ENCODE results near the gene NCKAP1. TPM values are rescaled to one million over a fixed set of nuclear protein-coding genes. Genes with fewer than 3 reads are reported as not detected.
"Not testable (repeated sequence)": the region's sequence is repeated elsewhere in the genome, so short reads cannot be mapped to it uniquely, and the experiment has no call there.

Gene NCKAP1
- total RNA-seq, 1 experiment from 2014 or later: 112 TPM

- not testable (repeated sequence) for H3K23me2 ChIP-seq (ENCODE audit: insufficient read length, low read depth, low read length, poor library complexity, severe bottlenecking); H4K8ac ChIP-seq (replicated peaks; ENCODE audit: insufficient read length, low read depth, low read length); H2BK20ac ChIP-seq (ENCODE audit: low read depth, low read length, poor library complexity, severe bottlenecking); H4K20me1 ChIP-seq (ENCODE audit: control insufficient read depth, insufficient read depth, insufficient read length); H2AK5ac ChIP-seq (ENCODE audit: insufficient read length, low read length); H3K4me2 ChIP-seq (ENCODE audit: insufficient read depth, insufficient read length, low read length); H3K4ac ChIP-seq (ENCODE audit: low read depth, low read length); H2AFZ ChIP-seq (ENCODE audit: low read length); DNase-seq; H3K18ac ChIP-seq (ENCODE audit: insufficient read length, low read depth, low read length); H3K56ac ChIP-seq (ENCODE audit: insufficient read length, low read depth, low read length); H3K4me3 Mint-ChIP-seq; H3K23ac ChIP-seq (ENCODE audit: insufficient read length, low read depth, low read length); H3K27ac Mint-ChIP-seq; H3K79me2 ChIP-seq (ENCODE audit: insufficient read depth, low read length); H3K9me3 ChIP-seq (ENCODE audit: control insufficient read depth, low read depth, low read length); H3K4me1 Mint-ChIP-seq; H2BK5ac ChIP-seq (ENCODE audit: insufficient read length, low read length); H3K4me1 ChIP-seq (ENCODE audit: insufficient read depth, low read length); H2BK12ac ChIP-seq (ENCODE audit: insufficient read length, low read depth, low read length); H3K27me3 ChIP-seq (ENCODE audit: insufficient read depth, low read length); H3K79me1 ChIP-seq (ENCODE audit: insufficient read depth, low read depth, low read length, poor library complexity, severe bottlenecking); H3K14ac ChIP-seq (ENCODE audit: insufficient read depth, low read length); H4K5ac ChIP-seq (ENCODE audit: insufficient read length, low read depth, low read length); H3K9ac ChIP-seq (ENCODE audit: extremely low read depth, insufficient read length, low read length); H3T11ph ChIP-seq (ENCODE audit: low read length); H3K27ac ChIP-seq (ENCODE audit: insufficient read length, low read depth, low read length); H4K91ac ChIP-seq (ENCODE audit: insufficient read length, low read depth, low read length); H2BK120ac ChIP-seq (ENCODE audit: low read depth, low read length, poor library complexity, severe bottlenecking); H2BK15ac ChIP-seq (ENCODE audit: low read depth, low read length)
- Mint-ChIP-seq H3K9me3 (peaks cover 20 to 24% of the 10 kb centered on the region in 2 experiments), H3K36me3 (ENCODE audit: insufficient read depth in 1 of 3, low read depth in 3 of 3) (peaks cover 7 to 20% (median 11%) of the 10 kb centered on the region in 3 experiments), H3K27me3 (ENCODE audit: low read depth) (peaks cover 10% of the 10 kb centered on the region)
- WGBS (ENCODE audit: extremely low coverage, insufficient read length, low lambda C conversion rate): no CpG with 5 or more reads among the region's 8 CpGs
These were observed 5.3 kb upstream of the NCKAP1 start for GRCh38 chr2:183043580-183043979.

Data from H9 (cell line).